HepG2 (cell line): ENCODE data around the gene HEXD. TPM values are rescaled to one million over a fixed set of nuclear protein-coding genes. Genes with fewer than 3 reads are reported as not detected.

Source experiments
- ATAC-seq: fragments of 200-7000 bp; cut with Tn5 transposase; 3 replicates; pipeline ENCODE4 v1.9.1; 2020; ENCODE audit warnings: mild to moderate bottlenecking, moderate library complexity
- BruUV-seq: library from RNA; stranded (reverse); fragments of 400-500 nt; replicated peaks from 2 replicates; lab custom pipeline; 2021; lab: Mats Ljungman, UMichigan
- CTCF ChIA-PET: fragments of 300-600 bp; formaldehyde crosslinking; extraction: SDS; loops from one replicate; lab custom pipeline; 2021; ENCODE audit warnings: low total read pairs, inconsistent platforms, low intra/inter-chr PET ratio; lab: Yijun Ruan, JAX
- POLR2A ChIA-PET: fragments of 350-600 bp; sonication (Branson Sonifier 250); formaldehyde crosslinking; loops from one replicate; lab custom pipeline; 2020; ENCODE audit warnings: antibody characterized with exemption, inconsistent platforms; lab: Yijun Ruan, JAX
- DNase-seq: peaks from one replicate; pipeline ENCODE4 v3.0.0-alpha.2; 2015; ENCODE audit warnings: low spot score
- FAIRE-seq: peaks from 3 replicates; lab custom pipeline; 2011; peaks lifted over from hg19 to GRCh38; lab: Jason Lieb, UNC
- H2AFZ ChIP-seq: one replicate; pipeline ENCODE4 v1.6.1; 2011; ENCODE audit warnings: low read length, inconsistent platforms
- H3K27ac ChIP-seq: fragments of 300-600 bp; 3 replicates; pipeline ENCODE4 v1.8.0; 2011; ENCODE audit warnings: mixed run types, mild to moderate bottlenecking, mixed read lengths, low read length, inconsistent platforms; ENCODE audit not compliant: insufficient read depth; ENCODE audit errors: extremely low read length
- H3K27me3 ChIP-seq, 2 experiments: fragments of 200-600 bp in 1 of 2; 2 replicates in 1 of 2; 3 replicates in 1 of 2; pipeline versions ENCODE4 v1.6.0 to v1.8.0; 2011; ENCODE audit warnings: low read length in 2 of 2, mild to moderate bottlenecking in 2 of 2, moderate library complexity in 2 of 2, inconsistent platforms in 1 of 2; ENCODE audit not compliant: insufficient read depth in 2 of 2, control insufficient read depth in 1 of 2
- H3K36me3 ChIP-seq, 2 experiments: fragments of 200-600 bp in 1 of 2; replicated peaks in 1 of 2; 2 replicates in 1 of 2; 3 replicates in 1 of 2; pipeline versions ENCODE4 v1.5.1 to v1.8.0; 2011; ENCODE audit warnings: low read length in 2 of 2, inconsistent platforms in 1 of 2; ENCODE audit not compliant: insufficient read depth in 2 of 2, control insufficient read depth in 1 of 2
- H3K4me1 ChIP-seq: 2 replicates; pipeline ENCODE4 v1.5.1; 2012; ENCODE audit warnings: low read length, inconsistent platforms; ENCODE audit not compliant: insufficient read depth
- H3K4me2 ChIP-seq: 2 replicates; pipeline ENCODE4 v1.6.0; 2011; ENCODE audit warnings: low read depth, low read length, inconsistent platforms
- H3K4me3 ChIP-seq, 3 experiments: fragments of 200-600 bp in 1 of 3; sonication (generic), shearing (Covaris generic) in 1 of 3; replicated peaks in 1 of 3; 2 replicates each; pipeline ENCODE4 v1.5.1; 2011 to 2016; ENCODE audit warnings: low read length in 3 of 3, inconsistent platforms in 2 of 3, low read depth in 2 of 3, mild to moderate bottlenecking in 2 of 3, control low read depth in 1 of 3, mixed read lengths in 1 of 3; ENCODE audit not compliant: insufficient read depth in 1 of 3
- H3K79me2 ChIP-seq: one replicate; pipeline ENCODE4 v1.6.1; 2011; ENCODE audit warnings: low read length, inconsistent platforms; ENCODE audit not compliant: insufficient read depth
- H3K9ac ChIP-seq: 2 replicates; pipeline ENCODE4 v1.6.0; 2011; ENCODE audit warnings: mild to moderate bottlenecking, low read depth, low read length, inconsistent platforms; ENCODE audit not compliant: insufficient read depth
- H3K9me3 ChIP-seq: 2 replicates; pipeline ENCODE4 v1.5.1; 2012; ENCODE audit warnings: mild to moderate bottlenecking, low read length
- H4K20me1 ChIP-seq: 2 replicates; pipeline ENCODE4 v1.6.0; 2011; ENCODE audit warnings: inconsistent platforms, mild to moderate bottlenecking, low read length, moderate library complexity; ENCODE audit not compliant: insufficient read depth
- BORCS8-MEF2B ChIP-seq: sonication (generic); formaldehyde crosslinking; IDR thresholded peaks from 2 replicates; pipeline ENCODE4 v1.8.0; 2022; ENCODE audit warnings: mild to moderate bottlenecking, missing genetic modification reagents
- GFI1 ChIP-seq: sonication (generic); formaldehyde crosslinking; IDR thresholded peaks from 2 replicates; pipeline ENCODE4 v1.5.0; 2020; ENCODE audit warnings: missing genetic modification reagents, mild to moderate bottlenecking, borderline replicate concordance
- HCFC1 ChIP-seq: fragments of 150-350 bp; IDR thresholded peaks from 2 replicates; pipeline ENCODE4 v1.6.1; 2014; ENCODE audit warnings: low read depth, low read length
- NFATC3 ChIP-seq: sonication (generic); formaldehyde crosslinking; IDR thresholded peaks from 2 replicates; pipeline ENCODE4 v1.5.1; 2020; ENCODE audit warnings: mild to moderate bottlenecking, missing genetic modification reagents
- NR2C2 ChIP-seq: sonication (generic); formaldehyde crosslinking; IDR thresholded peaks from 2 replicates; pipeline ENCODE4 v1.4.0; 2020; ENCODE audit warnings: missing genetic modification reagents, mild to moderate bottlenecking, moderate library complexity, borderline replicate concordance
- PCBP2 ChIP-seq: fragments of 200-400 bp; formaldehyde crosslinking; optimal IDR thresholded peaks from 2 replicates; pipeline ENCODE3; 2018; ENCODE audit warnings: low read length, low read depth; ENCODE audit not compliant: poor library complexity, severe bottlenecking
- POLR2G ChIP-seq: fragments of 200-400 bp; formaldehyde crosslinking; IDR thresholded peaks from 2 replicates; pipeline ENCODE4 v1.6.1; 2018; ENCODE audit warnings: mild to moderate bottlenecking, low read depth, low read length, moderate library complexity
- RAD21 ChIP-seq: fragments of 450-650 bp; formaldehyde crosslinking; IDR thresholded peaks from 2 replicates; pipeline ENCODE4 v1.5.0; 2020; ENCODE audit warnings: mild to moderate bottlenecking
- SRSF1 ChIP-seq: fragments of 200-400 bp; formaldehyde crosslinking; optimal IDR thresholded peaks from 2 replicates; pipeline ENCODE3; 2017; ENCODE audit warnings: mild to moderate bottlenecking, low read depth, low read length, moderate library complexity
- ZBTB2 ChIP-seq: sonication (generic); formaldehyde crosslinking; IDR thresholded peaks from 2 replicates; pipeline ENCODE4 v1.8.0; 2022; ENCODE audit warnings: low read depth, missing genetic modification reagents
- ZBTB4 ChIP-seq: sonication (generic); formaldehyde crosslinking; IDR thresholded peaks from 2 replicates; pipeline ENCODE4 v1.4.0; 2020; ENCODE audit warnings: missing genetic modification reagents, mild to moderate bottlenecking, borderline replicate concordance
- ZFP91 ChIP-seq: sonication (generic); formaldehyde crosslinking; IDR thresholded peaks from 2 replicates; pipeline ENCODE4 v1.9.0; 2022; ENCODE audit warnings: missing genetic modification reagents, mild to moderate bottlenecking, borderline replicate concordance
- ZNF274 ChIP-seq: sonication (generic); formaldehyde crosslinking; IDR thresholded peaks from 2 replicates; pipeline ENCODE4 v1.5.1; 2020; ENCODE audit warnings: mild to moderate bottlenecking, missing genetic modification reagents
- ZNF547 ChIP-seq: sonication (generic); formaldehyde crosslinking; IDR thresholded peaks from 2 replicates; pipeline ENCODE4 v1.5.1; 2020; ENCODE audit warnings: mild to moderate bottlenecking, missing genetic modification reagents
- ZNF883 ChIP-seq: sonication (generic); formaldehyde crosslinking; IDR thresholded peaks from 2 replicates; pipeline ENCODE4 v1.5.1; 2020; ENCODE audit warnings: mild to moderate bottlenecking, missing genetic modification reagents; ENCODE audit errors: not compliant biosample characterization
- ZSCAN25 ChIP-seq: sonication (generic); formaldehyde crosslinking; IDR thresholded peaks from 2 replicates; pipeline ENCODE4 v1.8.0; 2022; ENCODE audit warnings: mild to moderate bottlenecking, missing genetic modification reagents
- WGBS: methylation state at CpG from one replicate; pipeline ENCODE4 v1.1.6; 2017; ENCODE audit warnings: low lambda C conversion rate; 5-methylcytosine and 5-hydroxymethylcytosine counted together
- in situ Hi-C: cut with HindIII; loops from 2 replicates; pipeline ENCODE4 v1.10.0; 2017; ENCODE audit warnings: low pct_unique_long_range_greater_than_20kb; ENCODE audit not compliant: extremely low pct_ligation_motif_present
- intact Hi-C: fragments of 100-400 bp; cut with micrococcal nuclease; formaldehyde crosslinking; loops from one replicate; pipeline ENCODE4 v1.10.0; 2022; ENCODE audit not compliant: unreplicated experiment
- polyA plus RNA-seq, 8 experiments: library from polyadenylated mRNA; depleted of rRNA in 3 of 8; stranded (reverse) in 7 of 8; unstranded in 1 of 8; fragments of >200 nt; fragmentation: Illumina TruSeq in 4 of 8; extraction: Trizol in 4 of 8; gene quantifications; 2 replicates each; pipeline versions ENCODE4 v1.2.1 to v1.2.3, GENCODE V29; 2011 to 2016; ENCODE audit warnings: low read depth in 4 of 8, missing spikeins in 1 of 8, mixed read lengths in 1 of 8; ENCODE audit not compliant: insufficient read depth in 1 of 8
- total RNA-seq, 5 experiments: library from RNA; depleted of rRNA; stranded (reverse); fragments of >200 nt; fragmentation: Illumina TruSeq; extraction: Trizol; gene quantifications; 2 replicates each; pipeline ENCODE4 v1.2.3, GENCODE V29; 2016; ENCODE audit warnings: low read depth in 1 of 5

Gene HEXD
- total and polyA plus RNA-seq, 2 of the 13 experiments (the other 11 are each of a cell fraction or from before 2014, with no cell fraction given): 22.3 to 41.8 TPM

GRCh38 chr17:82424001-82424862 lies 6.1 kb downstream of the HEXD start:
- Histone ChIP-seq H3K9ac (no peak overlapping the region), H2AFZ (no peak overlapping the region), H4K20me1 (no peaks in the 10 kb centered on the region; the same call in 1 of the 2 replicates), H3K4me1 (peaks cover 11% of the 10 kb centered on the region), H3K9me3 (peaks cover 9% of the 10 kb centered on the region), H3K27me3 (no peaks in the 10 kb centered on the region), H3K79me2 (peaks cover 2% of the 10 kb centered on the region), H3K4me2 (no peak overlapping the region), H3K27ac (no peak overlapping the region), H3K4me3 (no peak overlapping the region), H3K36me3 (peaks cover 2 to 19% of the 10 kb centered on the region in 2 experiments; a peak in 3 of 5 replicates)
- BruUV-seq: no TSS peak
- intact Hi-C loops: loop anchor here (2.0 kb wide), 1 partner anchor 71 kb away; no protein-coding TSS in a partner anchor
- ChIA-PET CTCF (interaction anchor here (0.6 to 2.3 kb wide), 2 partner anchors 67 to 72 kb away, joined by 3 to 17 read pairs; no protein-coding TSS in a partner anchor), POLR2A (no interaction called here)
- ATAC-seq (peak; percentile 78), FAIRE-seq (peak; percentile 60), DNase-seq (peak; percentile 72)
- in situ Hi-C loops: no loop called here
- WGBS: 86% methylated on average over 25 of the region's 25 CpGs
- TF ChIP-seq GFI1 (peak; percentile 19; the same call in 1 of the 2 replicates), NR2C2 (no peak), ZBTB4 (0 out of 2 replicates have a peak, but pooled peaks have one; percentile 40), HCFC1 (no peak), PCBP2 (no peak), ZNF547 (peak; percentile 38; the same call in 1 of the 2 replicates), SRSF1 (peak; percentile 47), BORCS8-MEF2B (peak; percentile 38; the same call in 1 of the 2 replicates), ZNF274 (CRISPR knock-in tag) (0 out of 2 replicates have a peak, but pooled peaks have one; percentile 60), NFATC3 (CRISPR knock-in tag) (peak; percentile 48; the same call in 1 of the 2 replicates), RAD21 (CRISPR knock-in tag) (peak; percentile 52; the same call in 1 of the 2 replicates), ZFP91 (CRISPR knock-in tag) (0 out of 2 replicates have a peak, but pooled peaks have one; percentile 34), ZNF883 (CRISPR knock-in tag) (peak; percentile 77), ZBTB2 (peak; percentile 40; the same call in 1 of the 2 replicates), POLR2G (peak; percentile 27; the same call in 1 of the 2 replicates), ZSCAN25 (CRISPR knock-in tag) (peak; percentile 29; the same call in 1 of the 2 replicates)
